Ovary (tissue), 10 donors: Measurements from ENCODE around the gene SMTNL1. TPM values are rescaled to one million over a fixed set of nuclear protein-coding genes. Genes with fewer than 3 reads are reported as not detected.

Experiments used
- DNase-seq, 5 donors: peaks; one replicate each; pipeline ENCODE4 v3.0.0-alpha.2; 2019 to 2020
- H3K27ac ChIP-seq, 2 donors: fragments of 200-600 bp; one replicate each; pipeline versions ENCODE4 v1.5.1 to v1.8.0; 2019 to 2022
- H3K27me3 ChIP-seq: fragments of 200-600 bp; one replicate; pipeline ENCODE4 v1.8.0; 2022
- H3K36me3 ChIP-seq: fragments of 200-600 bp; sonication (generic); one replicate; pipeline ENCODE4 v1.5.1; 2019
- H3K4me1 ChIP-seq: one replicate; pipeline ENCODE4 v1.8.1; 2013; ENCODE audit warnings: mild to moderate bottlenecking, moderate library complexity; ENCODE audit not compliant: insufficient read depth
- H3K4me3 ChIP-seq: fragments of 200-600 bp; sonication (generic); one replicate; pipeline ENCODE4 v1.5.1; 2017
- H3K9me3 ChIP-seq, 2 donors: fragments of 200-600 bp in 1 of 2; sonication (generic) in 1 of 2; one replicate each; pipeline versions ENCODE4 v1.5.1 to v1.8.1; 2013 to 2019; ENCODE audit warnings: mild to moderate bottlenecking in 1 of 2, moderate library complexity in 1 of 2
- EP300 ChIP-seq: sonication (generic); formaldehyde crosslinking; IDR thresholded peaks from one replicate; pipeline ENCODE4 v1.6.1; 2017; ENCODE audit warnings: antibody characterized with exemption
- POLR2A ChIP-seq: fragments of 450-650 bp; IDR thresholded peaks from one replicate; pipeline ENCODE4 v1.6.1; 2017; ENCODE audit warnings: antibody characterized with exemption, mild to moderate bottlenecking, moderate library complexity
- WGBS, 3 donors: extraction: QIAGEN DNeasy Blood & Tissue Kit in 1 of 3; methylation state at CpG; one replicate each; pipeline versions ENCODE4 v1.1.5 to v1.1.7; 2013 to 2017; 5-methylcytosine and 5-hydroxymethylcytosine counted together
- intact Hi-C, 4 donors: fragments of 100-400 bp; cut with DNase I; formaldehyde crosslinking; loops; one replicate each; pipeline versions ENCODE4 v1.11.0 to v1.15.1; 2022 to 2023
- long read RNA-seq, 3 donors: library from polyadenylated mRNA in 2 of 3; unstranded in 2 of 3; transcript quantifications; one replicate each; pipeline ENCODE4 v2.0.0 and lab custom pipeline, GENCODE V29; 2021 to 2026
- polyA plus RNA-seq, 2 donors: library from polyadenylated mRNA; stranded (reverse); fragments of 200-250 nt in 1 of 2; fragments of 350-450 nt in 1 of 2; fragmentation: Illumina TruSeq in 1 of 2; extraction: RNeasy Lipid Tissue Mini Kit (QIAGEN cat#74804) in 1 of 2; gene quantifications; one replicate each; pipeline ENCODE4 v1.2.3, GENCODE V29; 2013 to 2014
- total RNA-seq, 7 donors: library from RNA; depleted of rRNA in 2 of 7; stranded (reverse); fragments of >200 nt in 2 of 7; fragmentation: NEBNext Ultra II Directional in 3 of 7; extraction: Animal tissue kit (Norgen Biotek cat#: 25700) in 3 of 7; gene quantifications; one replicate each; pipeline versions ENCODE4 v1.1.0 to v1.2.4, GENCODE V29; 2016 to 2023
- TF ChIP-seq, protein P1 (sequence below), 3 donors: fragments of 450-650 bp in 2 of 3; fragments of 200-600 bp in 1 of 3; IDR thresholded peaks; one replicate each; pipeline versions ENCODE4 v1.5.1 to v1.8.0; 2016 to 2022; ENCODE audit warnings: antibody characterized with exemption in 3 of 3, mild to moderate bottlenecking in 1 of 3
- donor health status: DM: no; HTN: no; CAD: no; lungs with moderate emphysema.
- donor health status: DM: no; HTN: no; CAD: no.
- donor health status: Bipolar disorder and iron deficiency.
- donor health status: DM: yes; HTN: yes; CAD: no.
- donor health status: DM: no; HTN: no; CAD: no.
- donor health status: DM: yes; HTN: yes; CAD: no.

Gene SMTNL1, protein sequence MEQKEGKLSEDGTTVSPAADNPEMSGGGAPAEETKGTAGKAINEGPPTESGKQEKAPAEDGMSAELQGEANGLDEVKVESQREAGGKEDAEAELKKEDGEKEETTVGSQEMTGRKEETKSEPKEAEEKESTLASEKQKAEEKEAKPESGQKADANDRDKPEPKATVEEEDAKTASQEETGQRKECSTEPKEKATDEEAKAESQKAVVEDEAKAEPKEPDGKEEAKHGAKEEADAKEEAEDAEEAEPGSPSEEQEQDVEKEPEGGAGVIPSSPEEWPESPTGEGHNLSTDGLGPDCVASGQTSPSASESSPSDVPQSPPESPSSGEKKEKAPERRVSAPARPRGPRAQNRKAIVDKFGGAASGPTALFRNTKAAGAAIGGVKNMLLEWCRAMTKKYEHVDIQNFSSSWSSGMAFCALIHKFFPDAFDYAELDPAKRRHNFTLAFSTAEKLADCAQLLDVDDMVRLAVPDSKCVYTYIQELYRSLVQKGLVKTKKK
- total RNA-seq (not detected), polyA plus RNA-seq (not detected)
- long read RNA-seq, donor 1, partial matches to known transcripts, result 0 of 3 reads
- long read RNA-seq, donor 1, other reads (novel, unspliced or antisense), result 3 of 3 reads
- long read RNA-seq, donor 2, result 0 reads
- long read RNA-seq, donor 3, partial matches to known transcripts, result 0 of 1 reads
- long read RNA-seq, donor 3, other reads (novel, unspliced or antisense), result 1 of 1 reads

DNA sequence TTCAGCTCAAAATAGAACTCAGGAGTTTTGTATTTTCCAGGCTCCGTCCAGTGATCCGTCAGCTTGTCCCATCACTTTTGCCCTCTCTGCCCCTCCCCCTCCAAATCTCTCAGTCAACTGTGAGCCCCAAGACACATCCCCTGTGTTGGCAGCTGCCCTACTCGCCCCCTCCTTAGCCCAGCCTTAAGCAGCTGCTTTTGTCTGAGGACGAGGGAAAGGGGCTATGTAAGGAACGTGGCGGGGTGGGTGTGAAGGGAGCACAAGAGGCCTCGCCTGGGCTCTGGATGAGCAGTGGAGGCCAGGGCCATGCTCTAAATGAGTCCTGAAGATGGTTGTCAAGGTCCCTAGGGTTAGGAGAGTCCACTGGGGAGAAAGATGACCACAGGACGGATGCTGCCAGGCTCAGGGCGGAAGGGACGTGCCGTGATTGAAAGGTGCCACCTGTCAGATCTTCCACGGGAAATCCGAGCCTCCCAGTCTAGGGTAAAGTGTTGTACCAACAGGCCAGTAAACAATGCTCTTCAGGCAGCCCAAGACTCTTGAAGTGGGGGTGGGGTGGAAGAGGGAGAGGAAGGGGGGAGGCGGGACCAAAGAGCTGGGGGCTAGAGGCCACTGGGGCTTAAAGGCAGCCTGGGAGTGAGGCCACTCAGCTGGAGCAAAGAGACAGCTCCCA, at the start of gene SMTNL1:
SMTNL1 (plus strand) TSS at position 649 of the 673 bp plus-strand sequence. CDS start 5,048 bp downstream, outside the sequence.
- Histone ChIP-seq H3K9me3 (no peaks in the 10 kb centered on the region), H3K36me3 (no peaks in the 10 kb centered on the region), H3K4me3 (no peak within 1 kb of the TSS), H3K27me3 (no peaks in the 10 kb centered on the region), H3K27ac (no peak within 1 kb of the TSS), H3K4me1 (no peaks in the 10 kb centered on the region)
- TF ChIP-seq POLR2A (no peak), EP300 (no peak)
- TF ChIP-seq, protein P1, sequence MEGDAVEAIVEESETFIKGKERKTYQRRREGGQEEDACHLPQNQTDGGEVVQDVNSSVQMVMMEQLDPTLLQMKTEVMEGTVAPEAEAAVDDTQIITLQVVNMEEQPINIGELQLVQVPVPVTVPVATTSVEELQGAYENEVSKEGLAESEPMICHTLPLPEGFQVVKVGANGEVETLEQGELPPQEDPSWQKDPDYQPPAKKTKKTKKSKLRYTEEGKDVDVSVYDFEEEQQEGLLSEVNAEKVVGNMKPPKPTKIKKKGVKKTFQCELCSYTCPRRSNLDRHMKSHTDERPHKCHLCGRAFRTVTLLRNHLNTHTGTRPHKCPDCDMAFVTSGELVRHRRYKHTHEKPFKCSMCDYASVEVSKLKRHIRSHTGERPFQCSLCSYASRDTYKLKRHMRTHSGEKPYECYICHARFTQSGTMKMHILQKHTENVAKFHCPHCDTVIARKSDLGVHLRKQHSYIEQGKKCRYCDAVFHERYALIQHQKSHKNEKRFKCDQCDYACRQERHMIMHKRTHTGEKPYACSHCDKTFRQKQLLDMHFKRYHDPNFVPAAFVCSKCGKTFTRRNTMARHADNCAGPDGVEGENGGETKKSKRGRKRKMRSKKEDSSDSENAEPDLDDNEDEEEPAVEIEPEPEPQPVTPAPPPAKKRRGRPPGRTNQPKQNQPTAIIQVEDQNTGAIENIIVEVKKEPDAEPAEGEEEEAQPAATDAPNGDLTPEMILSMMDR (IDR thresholded peaks at IDR 0.05), result no peak
- DNase-seq, result no peak
- 47 to 73% (median 64%) methylated on average over 14 of the region's 14 CpGs for WGBS, 3 donors
- intact Hi-C loops, result no loop called here

DNA sequence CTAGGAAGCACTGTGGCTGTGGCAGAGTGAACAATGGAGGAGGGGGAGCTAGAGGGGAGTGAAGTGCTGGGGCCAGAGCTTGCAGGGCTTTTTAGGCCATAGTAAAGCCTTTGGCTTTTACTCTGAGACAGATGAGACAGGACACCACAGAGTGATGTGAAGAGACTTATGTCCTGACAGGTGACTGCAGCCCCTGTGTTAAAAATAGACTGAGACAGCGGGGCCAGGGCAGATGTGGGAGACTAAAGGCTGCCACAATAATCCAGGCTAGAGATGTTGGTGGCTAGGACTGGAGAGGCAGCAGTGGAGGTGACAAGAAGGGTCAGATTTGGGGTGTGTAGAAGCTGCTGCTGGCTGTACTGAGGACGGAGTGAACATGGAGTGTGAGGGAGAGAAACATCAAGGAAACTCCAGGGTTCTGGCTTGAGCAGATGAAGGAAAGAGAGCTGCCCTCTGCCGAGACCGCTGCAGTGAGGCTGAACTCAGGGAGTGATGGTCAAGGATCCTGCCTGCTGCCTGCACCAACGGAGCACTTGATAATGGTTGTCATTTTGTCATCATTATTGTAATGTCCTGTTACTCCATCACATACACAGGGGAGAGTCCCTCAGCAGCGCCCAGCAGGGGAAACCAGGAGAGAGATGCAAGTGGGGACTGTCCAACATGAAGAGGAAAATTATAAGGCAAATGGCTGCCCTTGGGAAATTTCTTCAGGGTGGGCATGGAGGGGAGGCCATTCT, 49.3 kb upstream of the SMTNL1 start:
- Histone ChIP-seq H3K4me1 (no peaks in the 10 kb centered on the region), H3K9me3 (no peaks in the 10 kb centered on the region), H3K36me3 (no peaks in the 10 kb centered on the region), H3K27ac (no peak overlapping the region), H3K27me3 (no peaks in the 10 kb centered on the region), H3K4me3 (no peak overlapping the region)
- intact Hi-C loops, result no loop called here
- WGBS, 3 donors, result 81 to 85% (median 84%) methylated on average over 6 of the region's 6 CpGs
- no peak for TF ChIP-seq POLR2A
- TF ChIP-seq, protein P1 (IDR thresholded peaks at IDR 0.05), result no peak
- no peak for TF ChIP-seq EP300
- DNase-seq, result no peak

DNA sequence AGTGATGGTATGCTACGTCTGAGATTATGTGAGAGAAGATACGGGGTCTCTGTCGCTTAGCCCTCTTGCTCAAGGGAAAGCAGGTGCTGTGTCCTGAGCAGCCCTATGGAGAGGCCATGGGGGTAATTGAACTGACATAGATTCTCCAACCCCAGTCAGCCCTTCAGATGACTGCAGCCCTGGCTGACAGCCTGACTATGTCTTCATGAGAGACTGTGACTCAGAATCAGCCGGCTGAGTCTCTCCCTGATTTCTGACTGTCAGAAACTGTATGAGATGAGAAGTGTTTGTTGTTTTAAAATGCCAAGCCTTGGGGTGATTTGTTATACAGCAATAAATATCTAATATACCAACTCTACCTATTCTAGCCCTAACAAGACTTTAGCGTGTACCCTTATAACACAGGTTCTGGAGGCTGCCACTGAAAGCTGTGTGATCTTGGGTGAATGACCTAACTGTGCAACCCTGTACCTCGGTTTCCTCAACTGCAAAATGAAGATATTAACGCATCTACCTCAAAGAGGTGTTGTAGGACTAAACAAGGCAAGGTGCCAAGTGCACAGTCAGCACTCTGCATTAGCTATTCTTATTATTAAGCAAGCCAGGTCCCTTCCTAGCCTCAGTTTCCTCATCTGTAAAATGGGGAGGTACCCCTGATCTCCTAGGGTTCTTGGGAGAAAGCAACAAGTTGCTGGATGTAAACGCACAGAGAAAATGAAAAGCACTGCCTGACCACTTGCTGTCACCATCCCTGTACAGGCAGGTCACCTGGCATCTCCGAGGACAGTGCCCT, 46.7 kb upstream of the SMTNL1 start:
- DNase-seq, result no peak
- Histone ChIP-seq H3K9me3 (no peaks in the 10 kb centered on the region), H3K36me3 (no peaks in the 10 kb centered on the region), H3K27ac (no peak overlapping the region), H3K27me3 (no peaks in the 10 kb centered on the region), H3K4me3 (no peak overlapping the region), H3K4me1 (no peaks in the 10 kb centered on the region)
- intact Hi-C loops, result no loop called here
- TF ChIP-seq, protein P1 (IDR thresholded peaks at IDR 0.05), result no peak
- TF ChIP-seq POLR2A (no peak), EP300 (no peak)
- WGBS, 3 donors, result 88 to 93% (median 89%) methylated on average over 9 of the region's 9 CpGs
